GM21423 (cell line): ENCODE results near the gene MARF1.

Experiments
- ATAC-seq: cut with Tn5 transposase; IDR thresholded peaks from one replicate; pipeline ENCODE4 v1.9.1; 2021; ENCODE audit warnings: mild to moderate bottlenecking, moderate library complexity; ENCODE audit not compliant: unreplicated experiment

The MARF1 gene

GRCh38 chr16:15601212-15601879 is 41.6 kb downstream of the MARF1 start:
- ATAC-seq: no peak

GRCh38 chr16:15599303-15600070 is 43.5 kb downstream of the MARF1 start:
- ATAC-seq: no peak

DNA sequence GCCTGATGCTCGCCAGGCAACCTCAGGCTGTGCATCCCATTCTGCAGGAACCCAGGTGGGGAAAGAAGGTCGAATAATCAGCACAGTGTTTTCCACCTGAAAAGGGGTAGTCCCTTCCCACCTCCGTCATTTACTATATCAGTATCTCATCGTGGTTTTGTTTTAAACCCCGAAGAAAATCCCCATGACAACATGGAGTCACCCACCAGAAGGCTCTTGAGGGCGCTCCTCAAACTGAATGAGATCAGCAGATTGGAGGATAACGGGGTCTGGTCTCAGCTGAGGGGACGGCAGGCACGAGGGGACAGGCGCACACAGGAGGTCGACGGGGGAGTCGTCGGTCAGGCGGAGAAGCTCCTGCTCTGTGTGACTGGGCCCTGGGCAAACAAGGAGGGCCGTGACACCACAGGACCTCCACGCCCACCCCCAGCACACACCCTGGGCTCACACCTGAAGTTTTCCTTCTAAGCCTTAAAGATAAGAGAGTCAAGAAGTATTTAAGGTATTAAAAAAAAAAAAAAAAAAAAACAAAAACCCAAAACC is 44.2 kb downstream of the MARF1 start:
- no peak for ATAC-seq

DNA sequence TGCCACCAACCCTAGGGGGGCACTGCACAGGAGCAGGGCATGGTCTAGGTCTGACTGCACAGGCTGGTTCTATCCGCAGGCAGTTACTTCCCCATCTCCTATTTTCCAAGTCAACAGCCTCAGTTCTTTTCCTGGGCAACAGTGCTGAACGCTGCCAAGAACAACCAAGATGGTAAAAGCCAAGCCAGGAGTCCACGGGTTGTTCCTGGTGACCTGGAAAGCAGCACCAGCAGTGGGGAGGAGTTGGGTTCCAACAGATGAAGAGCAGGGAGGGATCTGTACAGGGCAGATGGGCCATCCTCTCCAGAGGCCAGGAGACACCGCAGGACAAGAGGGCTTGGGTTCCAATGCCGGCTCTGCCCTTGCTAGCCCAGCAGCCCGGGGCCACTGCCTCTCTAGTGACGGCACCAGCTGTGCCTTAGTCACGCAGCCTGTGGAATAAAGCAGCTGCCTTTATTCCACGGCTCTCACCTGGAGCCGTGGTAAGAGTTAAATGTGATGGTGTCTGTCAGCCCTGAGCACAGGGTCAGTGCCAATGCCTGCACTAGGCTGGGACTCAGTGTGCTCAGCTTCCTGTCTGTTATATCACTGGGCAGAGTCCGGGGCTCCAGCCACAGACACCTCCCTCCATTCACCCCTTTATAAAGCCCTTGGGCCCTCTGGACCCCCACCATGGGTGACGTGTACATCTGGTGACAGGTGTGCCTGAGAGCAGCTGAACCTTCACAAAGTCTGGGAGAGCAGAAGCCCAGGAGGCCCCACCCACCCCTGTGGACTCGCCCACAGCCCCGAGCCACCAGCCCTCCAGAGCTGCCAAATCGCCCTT is 44.9 kb downstream of the MARF1 start:
- ATAC-seq: no peak

- ATAC-seq: no peak
These were observed 45.8 kb downstream of the MARF1 start for GRCh38 chr16:15597135-15597534.

- ATAC-seq: no peak
These were observed 48.1 kb downstream of the MARF1 start for GRCh38 chr16:15594711-15595320.

GRCh38 chr16:15593235-15593634 is 49.7 kb downstream of the MARF1 start:
- ATAC-seq: no peak

DNA sequence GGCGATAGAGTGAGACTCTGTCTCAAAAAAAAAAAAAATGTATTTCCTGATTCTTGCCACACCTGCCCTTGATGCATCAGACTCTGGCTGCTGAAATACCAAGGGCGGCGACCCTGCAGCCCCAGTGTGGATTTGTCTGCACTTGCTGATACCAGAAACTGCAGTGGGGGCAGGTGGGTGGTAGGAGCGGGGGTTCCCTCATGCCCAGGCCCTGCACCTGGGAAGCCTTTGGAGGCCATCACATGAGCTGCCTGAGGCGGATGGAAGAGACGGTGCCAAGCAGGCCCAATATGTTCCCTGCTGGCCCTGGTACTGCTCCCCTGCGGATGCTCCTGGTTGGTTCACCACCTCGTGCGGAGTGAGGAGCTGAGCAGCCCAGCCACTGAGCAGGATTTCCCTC is 50.6 kb downstream of the MARF1 start:
- ATAC-seq: no peak

DNA sequence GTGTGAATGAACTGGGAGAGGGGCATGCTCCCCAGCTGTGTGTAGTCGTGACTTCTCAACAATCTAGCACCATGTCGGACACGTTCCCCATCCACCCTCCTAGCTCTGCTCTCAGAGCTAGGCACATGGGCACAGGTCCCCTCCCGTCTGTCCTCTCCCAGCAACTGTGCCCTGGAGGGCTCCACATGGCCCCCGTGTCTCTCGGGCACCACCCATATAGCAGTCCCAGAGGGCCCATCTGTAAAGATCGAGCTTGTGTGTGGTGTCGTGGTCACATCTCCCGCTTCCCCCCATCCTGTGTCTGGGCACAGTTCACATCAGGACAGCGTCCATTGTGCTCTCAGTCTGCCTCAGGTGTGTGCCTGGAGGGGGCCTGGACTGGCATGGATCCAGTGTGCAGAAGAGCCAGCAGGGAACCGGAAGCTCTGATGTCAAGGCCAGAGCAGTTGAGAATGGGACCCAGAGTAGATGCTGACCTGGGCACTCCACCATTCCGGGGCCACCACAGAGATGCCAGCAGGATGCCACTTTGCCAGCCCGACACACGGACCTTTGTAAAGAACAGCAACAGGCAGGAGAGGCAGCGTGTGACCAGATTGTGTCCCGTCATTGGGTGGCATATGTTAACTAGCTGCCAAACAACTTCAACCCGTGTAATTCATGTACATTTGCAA is 55.7 kb downstream of the MARF1 start:
- no peak for ATAC-seq

GRCh38 chr16:15586716-15587115 is 56.2 kb downstream of the MARF1 start:
- ATAC-seq: no peak

DNA sequence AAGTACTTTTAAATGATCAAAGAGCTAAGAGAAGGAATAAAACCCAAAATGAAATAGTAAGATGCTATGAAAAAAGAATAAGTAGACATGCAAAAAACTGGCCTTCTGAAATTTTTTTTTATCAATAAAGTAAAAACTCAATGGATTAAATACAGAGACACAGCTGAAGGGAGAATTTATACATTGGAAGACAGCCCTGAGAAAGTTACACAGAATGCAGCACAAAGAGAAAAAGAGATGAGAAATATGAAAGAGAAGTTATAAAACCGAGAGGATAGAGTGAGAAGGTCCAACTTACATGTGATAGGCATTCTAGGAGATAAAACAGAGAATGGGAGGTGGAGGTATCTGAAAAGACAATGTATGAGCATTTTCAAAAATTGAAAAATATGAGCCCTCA is 57.0 kb downstream of the MARF1 start:
- no peak for ATAC-seq

DNA sequence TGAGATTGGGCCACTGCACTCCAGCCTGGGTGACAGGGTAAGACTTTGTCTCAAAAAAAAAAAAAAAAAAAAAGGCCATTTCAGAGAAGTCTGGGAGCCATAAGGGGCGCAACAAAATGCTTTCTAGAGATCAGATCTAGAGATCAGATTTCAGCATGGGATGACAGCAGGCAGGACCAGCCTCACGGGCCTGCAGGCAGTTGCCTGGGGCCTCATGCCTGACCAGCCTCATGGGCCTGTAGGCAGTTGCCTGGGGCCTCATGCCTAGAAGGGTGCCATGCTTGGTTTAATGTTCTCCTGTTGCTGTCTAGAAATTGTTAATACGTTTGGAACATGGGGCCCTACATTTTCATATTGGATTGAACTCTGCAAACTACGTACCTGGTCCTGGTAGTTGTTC is 59.4 kb downstream of the MARF1 start:
- ATAC-seq: no peak

DNA sequence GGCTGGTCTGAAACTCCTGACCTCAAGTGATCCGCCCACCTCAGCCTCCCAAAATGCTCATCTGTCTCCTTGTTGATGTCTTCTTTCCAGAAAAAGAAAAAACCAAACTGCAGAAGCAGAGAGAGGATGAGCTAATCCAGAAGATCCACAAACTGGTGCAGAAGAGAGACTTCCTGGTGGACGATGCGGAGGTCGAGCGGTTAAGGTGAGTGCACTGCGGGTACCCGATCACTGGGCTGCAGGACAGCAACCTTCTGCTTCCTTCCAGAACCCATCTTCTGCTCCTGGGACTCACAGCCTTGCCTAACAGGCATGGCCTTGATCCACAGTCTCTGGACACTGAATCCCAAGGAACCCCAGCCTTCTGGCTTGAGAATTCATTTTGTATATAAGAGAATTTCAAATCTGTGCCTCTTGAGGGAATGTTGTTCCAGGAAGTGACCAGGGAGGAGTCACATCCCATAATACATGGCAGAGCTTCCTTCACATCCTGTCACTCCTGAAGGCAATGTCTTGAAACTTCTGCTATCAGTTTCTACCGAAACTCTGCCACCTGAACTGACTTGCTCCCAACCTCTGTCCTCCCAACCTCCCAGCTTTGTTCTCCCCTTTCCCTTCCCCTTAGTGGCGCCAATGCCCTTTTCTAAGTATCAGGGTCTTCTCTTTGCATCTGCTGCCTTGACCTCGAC is 61.7 kb downstream of the MARF1 start:
- no peak for ATAC-seq

GRCh38 chr16:15578824-15579223 is 64.1 kb downstream of the MARF1 start:
- no peak for ATAC-seq

DNA sequence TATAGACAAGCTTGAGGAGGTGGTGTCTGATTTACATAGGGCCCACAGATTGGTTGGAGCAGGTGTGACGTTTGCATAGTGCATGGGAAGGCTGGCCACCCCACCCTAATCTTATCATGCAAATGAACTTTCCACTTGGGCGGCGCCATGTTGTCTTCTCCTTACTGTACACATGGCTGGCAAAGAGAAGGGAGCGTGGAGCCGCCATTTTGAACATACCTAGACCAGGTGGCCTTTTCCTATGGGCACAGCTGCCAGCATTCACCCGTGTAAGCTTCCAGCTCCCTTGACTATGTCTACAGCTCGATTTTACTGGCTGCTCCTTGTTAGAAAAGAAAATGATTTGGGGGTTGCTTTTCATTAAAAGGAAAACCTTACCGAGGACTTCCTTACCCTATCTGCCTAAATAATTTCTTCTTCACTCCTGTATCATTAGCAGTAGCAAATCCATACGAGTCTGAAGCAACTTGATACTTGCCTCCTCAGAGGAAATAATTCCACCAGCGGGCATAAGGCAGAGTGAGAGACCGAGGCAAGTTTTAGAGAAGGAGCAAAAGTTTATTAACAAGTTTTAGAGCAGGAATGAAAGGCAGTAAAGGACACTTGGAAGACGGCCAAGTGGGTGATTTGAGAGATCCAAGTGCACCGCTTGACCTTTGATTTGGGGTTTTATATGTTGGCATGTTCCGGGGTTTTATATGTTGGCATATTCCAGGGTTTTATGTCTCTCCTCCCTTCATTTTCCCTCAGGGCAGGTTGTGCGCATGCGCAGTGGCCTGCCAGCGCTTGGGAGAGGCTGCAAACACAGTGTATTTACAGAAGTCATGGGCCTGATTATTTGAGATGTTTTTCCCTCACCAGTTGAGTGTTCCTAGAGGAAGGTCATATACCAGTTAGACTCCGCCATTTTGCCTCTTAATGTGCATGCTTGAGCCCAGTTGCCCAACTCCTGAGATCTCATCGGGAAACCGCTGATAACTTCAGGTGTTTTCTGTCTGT is 65.7 kb downstream of the MARF1 start:
- ATAC-seq: no peak

- no peak for ATAC-seq
These were observed 67.5 kb downstream of the MARF1 start for GRCh38 chr16:15575293-15576049.

GRCh38 chr16:15574614-15574948 is 68.4 kb downstream of the MARF1 start:
- no peak for ATAC-seq
